Subcutaneous adipose tissue (tissue), 4 donors: ENCODE results near the gene RAI14. TPM values are rescaled to one million over a fixed set of nuclear protein-coding genes. Genes with fewer than 3 reads are reported as not detected.

ENCODE experiments used
- CTCF ChIP-seq: fragments of 450-650 bp; IDR thresholded peaks from one replicate; pipeline ENCODE4 v1.5.1; 2016; ENCODE audit warnings: low read depth, mild to moderate bottlenecking, control low read depth, antibody characterized with exemption, moderate library complexity
- total RNA-seq, 4 donors: library from RNA; depleted of rRNA; stranded (reverse); fragments of >200 nt; gene quantifications; one replicate each; pipeline ENCODE4 v1.1.0, GENCODE V29; 2016

Gene RAI14
- total RNA-seq, 4 donors from 2014 or later = 8.6 to 25.0 (median 13.2) TPM

GRCh38 chr5:34869256-34869655 lies 213.1 kb downstream of the RAI14 start:
- TF ChIP-seq CTCF = no peak

GRCh38 chr5:34870382-34870781 lies 214.3 kb downstream of the RAI14 start:
- TF ChIP-seq CTCF = no peak

GRCh38 chr5:34876275-34876674 lies 220.1 kb downstream of the RAI14 start:
- TF ChIP-seq CTCF = no peak

GRCh38 chr5:34881246-34881645 lies 225.1 kb downstream of the RAI14 start:
- TF ChIP-seq CTCF = no peak

Other genes starting within 250 kb of the RAI14 start
- gene TTC23L, start 182.8 kb downstream of the RAI14 start, total RNA-seq = not detected